ENCODE measurements around the gene PHYKPL. TPM values are rescaled to one million over a fixed set of nuclear protein-coding genes. Genes with fewer than 3 reads are reported as not detected.

PHYKPL gene
- polyA plus RNA-seq, 1 donor from 2014 or later, result 16.9 TPM

GRCh38 chr5:178242416-178242815, 9.8 kb upstream of the PHYKPL start:
- Histone ChIP-seq H3K4me3 (ENCODE audit: low read length) (no peak overlapping the region), H3K4me2 (ENCODE audit: low read length) (no peak overlapping the region), H3K79me2 (replicated peaks; ENCODE audit: insufficient read depth, low read length) (no peaks in the 10 kb centered on the region), H3K36me3 (ENCODE audit: insufficient read depth, low read length) (no peaks in the 10 kb centered on the region), H3K9ac (ENCODE audit: low read length) (no peak overlapping the region), H3K27me3 (ENCODE audit: insufficient read depth, low read depth, low read length) (no peaks in the 10 kb centered on the region), H2AFZ (ENCODE audit: low read depth, low read length) (no peak overlapping the region), H3K27ac (ENCODE audit: low read length) (no peak overlapping the region), H3K9me2 (ENCODE audit: insufficient read depth, low read length) (no peaks in the 10 kb centered on the region), H4K20me1 (ENCODE audit: insufficient read depth) (no peaks in the 10 kb centered on the region), H3K9me3 (ENCODE audit: low read length) (no peaks in the 10 kb centered on the region), H3F3A (ENCODE audit: insufficient read depth, low read length, poor library complexity, severe bottlenecking) (no peaks in the 10 kb centered on the region)
- TF ChIP-seq SMC3 (conservative IDR thresholded peaks at IDR 0.05; ENCODE audit: poor library complexity), result no peak
- no peak for TF ChIP-seq EZH2 (IDR thresholded peaks at IDR 0.05; ENCODE audit: borderline replicate concordance, insufficient read depth, low read length, poor library complexity, severe bottlenecking)
- no peak for TF ChIP-seq EP300 (conservative IDR thresholded peaks at IDR 0.05; ENCODE audit: poor library complexity, severe bottlenecking)
- TF ChIP-seq TAF1 (IDR thresholded peaks at IDR 0.05; ENCODE audit: low read depth), result no peak
- no peak for TF ChIP-seq RAD21 (conservative IDR thresholded peaks at IDR 0.05)
- TF ChIP-seq CTCF (IDR thresholded peaks at IDR 0.05; ENCODE audit: poor library complexity, severe bottlenecking), result no peak
- TF ChIP-seq MXI1 (conservative IDR thresholded peaks at IDR 0.05; ENCODE audit: poor library complexity, severe bottlenecking), result no peak
- no peak for TF ChIP-seq POLR2AphosphoS5 (IDR thresholded peaks at IDR 0.05)
- TF ChIP-seq REST (IDR thresholded peaks at IDR 0.05; ENCODE audit: borderline replicate concordance), result no peak

GRCh38 chr5:178241688-178242231, 9.2 kb upstream of the PHYKPL start:
- Histone ChIP-seq H3K4me2 (ENCODE audit: low read length) (no peak overlapping the region), H3F3A (ENCODE audit: insufficient read depth, low read length, poor library complexity, severe bottlenecking) (no peaks in the 10 kb centered on the region), H3K36me3 (ENCODE audit: insufficient read depth, low read length) (no peaks in the 10 kb centered on the region), H3K27me3 (ENCODE audit: insufficient read depth, low read depth, low read length) (no peaks in the 10 kb centered on the region), H3K4me3 (ENCODE audit: low read length) (no peak overlapping the region), H3K9me2 (ENCODE audit: insufficient read depth, low read length) (no peaks in the 10 kb centered on the region), H3K79me2 (replicated peaks; ENCODE audit: insufficient read depth, low read length) (no peaks in the 10 kb centered on the region), H3K27ac (ENCODE audit: low read length) (no peak overlapping the region), H3K9ac (ENCODE audit: low read length) (no peak overlapping the region), H3K9me3 (ENCODE audit: low read length) (no peaks in the 10 kb centered on the region), H4K20me1 (ENCODE audit: insufficient read depth) (no peaks in the 10 kb centered on the region), H2AFZ (ENCODE audit: low read depth, low read length) (no peak overlapping the region)
- TF ChIP-seq TAF1 (IDR thresholded peaks at IDR 0.05; ENCODE audit: low read depth) (no peak), MXI1 (conservative IDR thresholded peaks at IDR 0.05; ENCODE audit: poor library complexity, severe bottlenecking) (no peak), RAD21 (conservative IDR thresholded peaks at IDR 0.05) (no peak), POLR2AphosphoS5 (IDR thresholded peaks at IDR 0.05) (no peak), EZH2 (IDR thresholded peaks at IDR 0.05; ENCODE audit: borderline replicate concordance, insufficient read depth, low read length, poor library complexity, severe bottlenecking) (no peak), EP300 (conservative IDR thresholded peaks at IDR 0.05; ENCODE audit: poor library complexity, severe bottlenecking) (no peak), CTCF (IDR thresholded peaks at IDR 0.05; ENCODE audit: poor library complexity, severe bottlenecking) (no peak), REST (IDR thresholded peaks at IDR 0.05; ENCODE audit: borderline replicate concordance) (no peak), SMC3 (conservative IDR thresholded peaks at IDR 0.05; ENCODE audit: poor library complexity) (no peak)

All from neural cell (in vitro differentiated cells).